HG03135 (cell line): Measurements from ENCODE around the gene PTPN2.

Experiments
- ATAC-seq: cut with Tn5 transposase; IDR thresholded peaks from one replicate; pipeline ENCODE4 v1.9.1; 2021; ENCODE audit warnings: mild to moderate bottlenecking, moderate library complexity; ENCODE audit not compliant: unreplicated experiment

PTPN2 gene

DNA sequence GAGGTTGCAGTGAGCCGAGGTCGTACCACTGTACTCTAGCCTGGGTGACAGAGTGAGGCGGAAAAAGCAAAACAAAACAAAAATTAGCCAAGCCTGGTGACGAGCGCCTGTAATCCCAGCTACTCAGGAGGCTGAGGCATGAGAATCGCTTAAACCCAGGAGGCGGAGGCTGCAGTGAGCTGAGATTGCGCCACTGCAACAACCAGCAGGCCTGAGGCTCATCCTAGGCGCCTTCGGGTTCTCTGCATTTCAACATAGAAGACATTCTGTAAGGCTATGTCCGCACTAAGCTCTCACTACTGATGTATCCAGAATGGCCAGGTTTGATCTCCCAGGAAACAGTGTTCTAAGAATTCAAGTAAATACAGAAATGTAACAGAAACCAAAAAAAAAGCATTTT, 23.5 kb downstream of the PTPN2 start:
- no peak for ATAC-seq

- ATAC-seq = no peak
Measured at GRCh38 chr18:12858991-12859390, 25.0 kb downstream of the PTPN2 start.

GRCh38 chr18:12857991-12858544, 26.0 kb downstream of the PTPN2 start:
- ATAC-seq = no peak

GRCh38 chr18:12857215-12857905, 26.7 kb downstream of the PTPN2 start:
- no peak for ATAC-seq

- ATAC-seq = no peak
Measured at GRCh38 chr18:12855916-12856315, 28.1 kb downstream of the PTPN2 start.

DNA sequence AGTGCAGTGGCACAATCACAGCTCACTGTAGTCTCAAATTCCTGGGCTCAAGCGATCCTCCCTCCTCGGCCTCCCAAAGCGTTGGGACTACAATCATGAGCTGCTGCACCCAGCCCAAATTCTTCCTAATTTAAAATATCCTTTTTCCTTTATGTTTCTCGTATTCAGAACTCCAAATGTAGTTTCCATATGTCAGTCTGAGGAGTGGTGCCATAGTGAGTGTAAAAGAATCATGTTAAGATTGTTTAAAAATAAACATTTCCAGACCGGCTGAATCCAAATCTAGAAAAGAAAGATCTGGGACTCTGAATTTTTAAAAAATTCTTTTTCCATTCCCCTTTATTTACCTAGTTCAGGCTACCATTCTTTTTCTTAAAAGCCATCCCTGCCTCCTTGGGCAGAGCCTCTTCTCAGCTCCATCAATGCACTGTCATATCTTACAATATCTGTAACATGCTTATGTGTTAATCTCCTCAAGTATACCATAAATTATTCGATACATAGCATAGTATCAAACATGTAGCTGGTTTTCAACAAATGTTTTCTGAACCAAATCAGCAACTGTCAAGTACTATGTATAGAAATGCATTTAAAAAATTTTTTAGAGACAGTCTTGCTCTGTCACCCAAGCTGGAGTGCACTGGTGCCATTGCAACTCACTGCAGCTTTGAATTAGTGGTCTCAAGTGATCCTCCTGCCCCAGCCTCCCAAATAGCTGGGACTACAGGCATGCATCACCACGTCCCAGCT, 31.3 kb downstream of the PTPN2 start:
- ATAC-seq = no peak

- no peak for ATAC-seq
Measured at GRCh38 chr18:12851716-12852115, 32.3 kb downstream of the PTPN2 start.

- ATAC-seq = no peak
Measured at GRCh38 chr18:12849548-12849947, 34.5 kb downstream of the PTPN2 start.

DNA sequence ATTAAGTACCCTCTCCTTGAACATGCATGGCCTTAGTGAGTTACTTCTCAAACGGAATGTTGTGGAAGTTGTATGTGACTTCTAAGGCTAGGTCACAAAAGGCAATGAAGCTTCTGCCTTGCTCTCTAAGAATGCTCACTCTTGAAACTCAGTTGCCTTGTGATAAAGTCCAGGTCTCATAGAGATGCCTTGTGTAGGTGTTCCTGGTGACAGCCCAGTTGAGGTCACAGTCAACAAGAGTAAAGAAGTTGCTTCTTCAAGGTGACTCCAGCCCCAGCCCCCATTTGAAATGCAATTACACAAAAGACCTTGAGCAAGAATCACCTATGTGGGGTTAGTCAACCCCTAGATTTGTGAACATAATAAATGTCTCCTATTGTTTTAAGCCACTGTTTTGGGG, 35.6 kb downstream of the PTPN2 start:
- ATAC-seq = no peak

DNA sequence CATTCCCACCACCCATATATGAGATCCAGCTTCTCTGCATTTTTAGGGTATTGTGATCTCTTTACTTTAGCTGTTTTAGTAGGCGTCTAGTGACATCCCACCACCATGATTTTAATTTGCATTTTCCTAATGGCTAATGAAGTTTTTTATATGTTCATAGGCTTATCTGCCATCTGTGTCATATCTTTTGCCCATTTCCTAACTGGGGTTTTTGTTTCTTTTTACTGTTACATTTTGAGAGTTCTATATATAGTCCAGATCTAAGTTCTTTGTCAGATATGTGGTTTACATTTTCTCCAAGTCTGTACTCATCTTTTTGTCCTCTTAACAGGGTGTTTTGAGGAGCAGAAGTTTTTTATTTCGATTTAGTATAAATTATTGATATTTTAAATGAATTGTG, 39.6 kb downstream of the PTPN2 start:
- ATAC-seq = no peak

DNA sequence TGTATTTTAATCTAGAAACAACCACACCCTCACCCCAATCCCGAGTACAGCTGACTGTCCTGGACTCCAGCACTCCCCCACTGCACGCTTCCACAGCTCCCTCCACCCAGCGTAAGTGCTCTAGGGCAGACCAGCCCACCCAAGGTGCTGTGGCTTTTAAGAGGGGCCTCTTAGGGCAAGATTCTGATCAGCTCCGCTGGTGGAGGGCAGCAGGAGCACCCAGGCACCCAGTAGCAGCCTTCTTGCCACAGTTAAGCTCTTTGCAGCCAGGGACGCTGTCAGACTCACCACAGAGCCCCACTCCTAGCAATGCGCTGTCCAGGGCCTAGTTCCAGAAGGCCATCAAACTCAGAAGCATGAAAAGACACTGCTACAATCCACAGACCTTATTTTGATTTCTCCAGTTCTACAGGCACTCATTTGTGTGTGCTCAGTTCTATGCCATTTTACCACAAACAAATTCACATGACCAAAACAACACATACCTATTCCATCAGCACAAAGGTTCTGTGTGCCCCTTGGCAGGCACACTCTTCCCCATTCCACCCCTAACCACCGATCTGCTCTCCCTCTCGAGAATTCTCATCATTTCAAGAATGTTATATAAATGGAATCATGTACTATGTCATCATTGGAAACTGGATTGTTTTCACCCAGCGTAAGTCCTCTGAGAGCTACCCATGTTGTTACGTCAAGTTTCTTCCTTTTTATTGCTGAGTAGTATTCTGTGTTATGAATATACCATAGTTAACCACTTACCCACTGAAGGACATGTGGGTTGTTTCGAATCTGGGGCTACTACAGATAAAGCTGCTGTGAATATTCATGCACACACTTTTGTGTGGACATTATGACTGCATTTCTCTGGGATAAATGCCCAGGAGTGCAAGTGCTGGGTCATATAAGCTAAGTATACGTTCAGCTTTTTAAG, 40.4 kb downstream of the PTPN2 start:
- no peak for ATAC-seq

DNA sequence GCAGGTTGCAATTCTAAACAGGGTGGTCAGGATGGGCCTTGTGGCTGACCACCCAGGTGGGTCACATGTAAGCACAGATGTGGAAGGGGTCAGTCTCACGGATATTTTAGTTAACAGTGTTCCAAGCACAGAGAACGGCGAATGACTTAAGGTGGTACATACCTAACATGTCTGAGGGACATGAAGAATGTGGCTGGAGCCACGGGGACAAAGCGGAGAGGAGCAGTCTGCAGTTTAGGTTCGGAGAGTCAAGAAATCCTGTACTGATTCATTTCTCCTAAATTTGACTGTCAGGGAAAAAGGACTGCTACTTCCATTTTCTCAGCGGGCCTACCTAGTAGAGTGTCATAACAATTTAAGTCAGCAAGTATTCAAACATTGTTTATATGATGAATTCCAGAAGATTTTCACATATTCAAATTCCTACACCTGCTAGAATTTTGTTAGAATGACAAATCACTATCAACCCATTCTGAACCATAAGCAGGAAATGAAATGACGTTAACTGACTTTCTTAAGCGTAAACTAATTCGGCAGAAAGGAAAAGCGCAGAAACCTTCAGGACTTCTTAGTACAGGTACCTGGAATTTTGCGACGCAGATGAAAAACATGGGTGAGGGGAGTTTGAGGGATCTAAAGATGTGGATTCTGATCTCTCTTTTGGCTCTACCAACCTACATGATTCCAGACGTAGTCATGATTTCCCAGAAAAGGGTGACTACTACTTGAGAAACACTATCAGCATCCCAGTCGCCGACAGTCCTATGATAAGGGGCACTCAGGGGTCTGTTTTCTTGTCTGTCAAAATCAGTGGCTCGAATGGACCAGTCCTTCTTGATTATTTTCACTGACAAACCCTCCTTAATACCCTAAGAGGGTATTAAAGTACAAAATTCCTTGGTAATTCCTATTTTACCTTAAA, 41.3 kb downstream of the PTPN2 start:
- no peak for ATAC-seq

DNA sequence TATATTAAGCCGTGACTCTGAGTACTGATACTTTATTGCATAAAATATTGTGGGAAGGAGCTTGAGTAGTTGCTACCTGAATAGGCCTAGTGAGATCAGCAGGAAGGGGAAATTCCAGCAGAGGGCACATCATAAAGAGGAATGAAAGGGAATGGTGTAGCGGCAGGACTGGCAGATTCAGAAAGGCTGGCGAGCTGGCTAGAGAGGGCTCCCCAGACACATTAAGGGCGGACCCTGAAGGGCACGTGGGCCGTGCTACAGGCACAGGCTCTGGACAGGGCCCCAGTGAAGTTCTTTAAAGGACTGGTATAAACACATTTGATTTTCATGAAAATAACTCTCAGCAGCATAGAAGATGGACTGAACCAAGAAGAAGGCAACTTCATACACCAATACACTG, 43.0 kb downstream of the PTPN2 start:
- ATAC-seq = no peak

- no peak for ATAC-seq
Measured at GRCh38 chr18:12840382-12840781, 43.7 kb downstream of the PTPN2 start.

DNA sequence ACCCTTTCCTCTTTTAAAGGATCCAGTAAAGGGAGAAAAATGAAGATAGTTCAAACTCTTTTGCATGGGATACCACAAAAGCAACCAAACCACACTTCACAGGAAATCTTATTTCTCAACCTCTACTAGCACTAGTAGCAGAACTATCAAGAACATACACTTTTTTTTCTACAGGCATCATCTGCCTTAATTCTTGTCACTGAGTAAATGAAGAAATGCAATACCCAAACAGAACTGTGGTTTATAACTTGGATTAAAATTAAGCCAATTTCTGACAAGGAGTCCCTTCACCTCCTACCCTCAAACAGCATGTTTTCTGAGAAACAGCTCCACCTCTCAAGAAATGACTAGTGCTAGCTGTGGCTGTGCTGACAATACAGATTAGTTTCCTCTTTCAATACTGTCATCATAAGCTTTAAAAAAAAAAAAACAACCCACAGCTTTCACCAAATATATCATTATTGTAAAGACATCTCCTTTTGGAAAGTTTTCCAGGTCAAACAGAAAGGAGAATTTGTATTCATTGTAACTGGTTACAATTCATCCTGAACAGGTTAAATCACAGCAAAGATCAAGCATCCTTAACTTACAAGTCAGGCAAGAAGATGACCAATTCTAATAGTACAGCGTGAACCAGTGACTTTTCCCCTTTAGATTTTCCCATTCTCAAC, 44.4 kb downstream of the PTPN2 start:
- ATAC-seq = peak; percentile 77

GRCh38 chr18:12839057-12839525, 44.9 kb downstream of the PTPN2 start:
- ATAC-seq = peak; percentile 60

GRCh38 chr18:12838178-12838634, 45.8 kb downstream of the PTPN2 start:
- ATAC-seq = no peak

DNA sequence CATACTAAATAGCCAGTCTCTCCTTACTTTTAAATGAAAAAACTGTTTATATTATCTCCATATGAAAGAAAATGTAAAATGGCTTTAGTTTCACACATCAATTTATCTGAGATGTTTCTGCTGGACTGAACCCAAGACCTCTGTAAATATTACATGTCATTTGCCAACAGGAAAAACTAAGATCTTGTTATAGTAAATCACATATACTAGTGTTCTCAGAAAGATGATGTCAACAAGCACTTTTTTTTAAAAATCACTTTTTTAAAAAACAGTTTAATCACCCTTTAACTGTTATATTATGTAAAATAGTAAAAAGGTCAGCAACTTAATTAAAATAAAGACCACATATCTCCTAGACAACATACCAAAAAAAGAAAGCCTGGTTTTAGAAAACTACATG, 46.3 kb downstream of the PTPN2 start:
- ATAC-seq = no peak

DNA sequence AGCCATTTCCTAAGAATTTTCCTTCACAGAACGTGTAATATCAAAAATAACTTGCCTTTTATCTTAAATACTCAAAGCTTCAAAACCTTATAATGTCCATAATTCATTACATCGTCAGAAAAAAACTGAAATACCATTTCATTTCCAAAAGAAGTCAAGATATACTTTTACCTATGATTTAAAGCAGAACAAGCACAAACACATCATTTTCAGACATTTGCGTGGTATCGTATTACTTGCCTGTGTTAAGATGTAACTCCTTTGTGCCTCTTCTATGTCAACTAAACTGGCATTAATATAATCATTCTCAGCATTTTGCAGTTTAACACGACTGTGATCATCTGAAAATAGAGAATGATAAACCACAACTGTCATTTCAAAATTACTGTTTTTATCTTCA, 47.5 kb downstream of the PTPN2 start:
- ATAC-seq = no peak
